NT2/D1 (cell line): ENCODE measurements around the gene PHPT1.

Source experiments
- SUZ12 ChIP-seq: IDR thresholded peaks from 2 replicates; pipeline ENCODE4 v1.6.1; 2011; ENCODE audit not compliant: insufficient read length, insufficient read depth; ENCODE audit errors: extremely low read depth
- YY1 ChIP-seq: IDR thresholded peaks from 2 replicates; pipeline ENCODE4 v1.6.1; 2011; ENCODE audit not compliant: insufficient read length, insufficient read depth
- ZNF274 ChIP-seq: IDR thresholded peaks from 2 replicates; pipeline ENCODE4 v1.6.1; 2011; ENCODE audit warnings: mild to moderate bottlenecking, low read depth, low read length

DNA sequence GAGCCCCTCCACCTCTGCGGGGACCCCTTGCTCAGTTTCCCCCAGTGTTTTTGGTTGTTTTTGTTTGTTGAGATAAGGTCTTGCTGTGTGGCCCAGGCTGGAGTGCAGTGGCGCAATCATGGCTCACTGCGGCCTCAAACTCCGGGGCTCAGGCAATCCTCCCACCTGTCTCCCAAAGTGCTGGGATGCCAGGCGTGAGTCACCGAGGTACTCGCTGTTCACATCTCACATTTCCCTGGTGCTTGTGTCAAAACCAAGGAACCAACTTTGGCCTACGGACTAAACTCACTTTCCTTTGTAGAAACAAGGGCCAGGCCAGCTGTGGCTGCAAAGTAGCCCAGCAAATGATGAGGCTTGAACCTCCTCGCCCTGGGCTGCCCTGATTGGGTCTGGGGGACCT lies 16.6 kb upstream of the PHPT1 start:
- TF ChIP-seq YY1 (no peak), SUZ12 (no peak), ZNF274 (no peak)
